HG03280 (cell line): ENCODE results near the gene APOBEC4.
A peak's percentile ranks its signal among the peaks of the same experiment; 100 is the strongest.
"Not testable (repeated sequence)": the region's sequence is repeated elsewhere in the genome, so short reads cannot be mapped to it uniquely, and the experiment has no call there.

Experiments used
- ATAC-seq: cut with Tn5 transposase; IDR thresholded peaks from one replicate; pipeline ENCODE4 v1.9.1; 2021; ENCODE audit warnings: mild to moderate bottlenecking, moderate library complexity; ENCODE audit not compliant: unreplicated experiment

Gene APOBEC4

GRCh38 chr1:183635099-183635605 is 18.0 kb downstream of the APOBEC4 start:
- ATAC-seq = peak; percentile 8

DNA sequence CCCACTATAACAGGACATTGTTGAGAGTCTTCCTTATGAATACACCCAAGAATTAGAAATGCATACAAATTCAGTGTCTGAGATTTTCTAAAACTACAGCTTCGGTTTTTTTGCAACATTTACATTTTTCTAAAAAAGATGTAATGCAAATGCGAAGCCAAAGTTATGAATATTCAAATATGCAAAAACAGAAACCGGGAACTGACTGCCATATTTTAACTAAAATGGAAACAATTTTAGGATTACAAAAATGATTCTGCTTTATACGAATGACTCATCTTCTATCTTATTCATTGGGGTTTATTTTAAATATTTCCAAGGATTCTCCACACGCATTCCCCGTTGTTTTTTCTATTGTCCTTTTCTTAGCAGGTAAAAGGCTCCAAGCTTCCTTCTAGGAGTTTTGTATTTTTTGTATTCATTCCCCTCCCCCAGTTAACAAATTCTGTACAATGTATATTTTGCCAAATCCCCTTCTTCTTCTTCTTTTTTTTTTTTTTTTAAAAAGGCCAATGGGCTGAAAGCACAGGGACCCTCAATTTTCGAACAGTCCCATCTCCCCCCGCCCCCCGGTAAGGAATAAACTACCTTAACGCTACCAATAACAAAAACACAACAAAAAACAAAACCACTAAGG is 18.6 kb downstream of the APOBEC4 start:
- ATAC-seq = no peak

DNA sequence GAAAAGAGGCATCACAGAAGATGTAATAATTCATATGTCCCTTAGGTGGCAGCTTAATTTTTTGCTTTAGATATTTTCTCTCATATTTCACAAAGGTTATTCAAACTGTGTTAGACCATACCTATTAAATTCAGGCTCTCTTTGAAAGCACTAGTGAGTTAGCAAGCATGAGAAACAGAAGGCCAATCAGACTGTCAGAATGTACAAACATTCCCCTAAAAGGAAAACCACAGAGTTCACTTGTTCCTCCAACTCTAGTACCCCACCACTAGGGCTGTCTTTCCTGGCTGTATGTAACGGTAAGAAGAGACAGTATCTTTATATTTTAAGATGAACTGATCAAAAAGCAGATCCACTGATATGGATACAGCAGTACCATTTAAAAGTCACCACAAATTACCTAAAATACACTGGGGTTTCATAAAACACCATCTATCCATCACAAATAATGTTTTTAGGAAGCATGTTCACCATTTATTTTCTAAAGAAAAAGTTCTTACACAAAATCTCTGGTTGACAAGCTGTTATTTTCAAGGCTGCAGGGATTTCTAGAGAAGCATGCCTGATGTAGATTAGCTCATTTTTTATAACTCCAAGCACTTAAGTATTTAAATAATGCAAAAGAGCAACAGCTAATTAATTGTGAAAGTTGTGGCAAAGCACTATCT is 19.3 kb downstream of the APOBEC4 start:
- no peak for ATAC-seq

DNA sequence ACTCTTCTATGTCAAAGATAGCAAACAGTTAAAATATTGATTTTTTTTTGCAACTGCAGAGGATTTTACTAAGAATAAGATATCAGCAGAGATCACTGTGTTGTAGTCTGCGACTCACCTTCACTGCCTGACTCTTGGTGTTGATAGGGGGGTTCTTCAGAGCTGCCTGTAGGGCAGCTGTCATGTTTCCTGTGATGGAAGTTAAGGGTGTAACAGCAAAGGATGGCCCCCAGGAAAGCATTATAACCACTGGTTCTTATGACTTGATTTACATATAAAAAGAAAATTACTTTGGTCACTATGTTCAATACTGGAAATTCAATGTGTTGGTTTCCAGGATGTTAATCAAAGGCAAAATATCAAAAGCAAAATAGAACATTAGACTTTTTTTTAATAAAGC is 20.2 kb downstream of the APOBEC4 start:
- no peak for ATAC-seq

DNA sequence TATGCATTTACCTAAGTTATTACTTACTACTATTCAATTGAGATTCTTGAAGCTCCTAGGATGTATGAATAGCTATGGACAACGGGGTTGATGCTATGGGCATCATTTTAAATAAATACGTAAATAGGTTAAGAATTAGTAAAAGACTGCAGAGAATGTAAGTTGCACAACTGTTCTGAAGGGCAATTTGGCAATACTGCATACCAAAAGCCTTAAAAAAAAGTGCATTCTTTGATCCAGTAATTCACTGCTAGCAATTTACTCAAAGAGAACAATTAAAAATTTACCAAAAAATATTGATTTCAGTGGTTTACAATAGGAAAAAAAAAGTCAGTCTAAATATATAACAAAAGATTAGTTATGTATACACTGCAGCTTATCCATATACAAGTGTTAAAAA is 21.0 kb downstream of the APOBEC4 start:
- ATAC-seq = no peak

DNA sequence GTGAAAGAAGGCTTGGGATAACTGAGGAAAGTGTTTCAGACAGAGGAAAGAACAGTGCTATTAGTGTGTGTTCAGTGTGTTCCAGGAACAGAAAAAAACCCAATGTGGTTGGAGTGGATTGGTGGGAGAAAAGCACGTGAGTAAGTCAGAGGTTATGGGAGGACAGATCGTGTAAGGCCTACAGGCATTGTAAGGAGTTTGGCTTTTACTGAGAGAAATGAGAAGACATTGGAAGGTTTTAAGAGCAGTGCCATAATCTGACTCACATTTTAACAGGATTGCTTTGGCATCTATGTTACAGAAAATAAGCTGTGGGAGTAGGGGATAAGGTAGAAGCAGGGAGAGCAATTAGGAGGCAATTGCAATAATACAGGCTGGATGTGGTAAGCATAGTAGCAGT is 22.4 kb downstream of the APOBEC4 start:
- no peak for ATAC-seq

GRCh38 chr1:183628537-183628936 is 24.6 kb downstream of the APOBEC4 start:
- no peak for ATAC-seq

DNA sequence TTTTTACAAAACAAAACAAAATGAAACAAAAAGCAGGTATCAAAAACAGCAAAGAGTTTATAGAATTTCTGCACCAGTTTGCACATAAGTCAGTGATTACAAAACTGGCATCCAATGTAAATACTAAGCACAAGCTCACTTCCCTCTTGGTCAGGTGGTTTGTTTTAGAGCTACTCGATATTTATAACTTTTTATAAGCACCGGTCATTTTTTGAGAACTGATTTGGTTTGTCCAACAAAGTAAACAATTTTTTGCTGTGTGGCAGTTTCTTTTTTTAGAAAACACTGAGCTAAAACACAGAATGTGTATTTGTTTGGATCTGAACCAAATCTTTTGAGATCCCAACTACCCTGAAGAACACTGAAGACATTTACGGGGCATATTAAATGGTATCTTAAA is 26.9 kb downstream of the APOBEC4 start:
- ATAC-seq = not testable (repeated sequence)

DNA sequence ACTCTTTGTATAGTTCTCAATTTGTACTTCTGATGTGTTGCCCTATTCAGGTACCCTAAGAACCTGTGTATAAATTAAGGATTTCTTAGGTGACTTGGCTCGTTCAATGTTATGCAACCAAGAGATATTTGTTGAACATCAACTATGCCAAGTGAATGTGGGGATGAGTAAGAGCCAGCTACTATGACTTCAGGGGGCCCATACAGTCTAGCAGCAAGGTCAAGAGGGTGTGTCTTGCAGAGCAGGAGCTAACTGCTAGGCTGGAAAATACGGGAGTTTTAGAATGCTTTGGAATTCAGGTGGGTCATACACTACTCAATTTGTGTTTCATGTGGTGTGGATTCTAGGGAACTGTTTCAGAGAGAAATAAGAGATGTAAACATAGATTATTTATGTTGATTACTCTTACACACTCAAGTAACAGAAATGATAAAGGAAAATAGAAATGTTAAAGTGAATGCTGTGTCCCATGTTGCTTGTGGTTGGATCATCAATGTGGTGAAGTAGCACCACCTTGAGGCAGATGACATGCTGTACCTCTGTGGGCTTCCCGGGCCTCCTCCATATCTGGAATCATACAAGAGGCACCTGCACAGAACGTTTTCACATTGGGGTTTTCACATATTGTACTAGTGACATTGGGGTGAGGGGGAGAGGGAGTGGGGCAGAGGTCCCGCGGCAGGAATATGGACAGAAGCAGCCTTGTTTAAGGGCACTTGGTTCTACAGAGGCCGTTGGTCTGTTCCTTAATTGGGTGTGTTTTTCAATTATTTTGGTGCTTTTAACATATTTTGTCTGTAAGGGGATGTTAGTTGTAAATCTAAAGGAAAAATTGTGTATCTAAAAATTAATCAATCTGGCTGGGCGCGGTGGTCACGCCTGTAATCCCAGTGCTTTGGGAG is 30.0 kb downstream of the APOBEC4 start:
- ATAC-seq = peak; percentile 71

DNA sequence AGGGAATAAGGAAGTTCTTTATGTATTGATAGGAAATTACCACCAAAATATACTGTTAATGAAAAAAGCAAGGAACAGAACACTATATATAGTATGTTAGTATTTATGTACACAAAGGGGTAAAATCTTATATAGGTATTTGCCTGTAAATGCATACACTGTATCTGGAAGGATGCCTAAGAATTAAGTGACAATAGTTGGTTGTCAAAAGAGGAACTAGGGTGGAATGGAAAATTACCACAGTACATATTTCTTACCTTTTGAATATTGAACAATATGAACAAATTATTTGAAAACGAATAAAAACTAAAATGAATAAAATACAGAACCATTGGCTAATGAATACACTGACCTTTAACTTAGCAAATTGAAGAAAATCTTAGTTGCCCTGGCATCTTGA is 31.1 kb downstream of the APOBEC4 start:
- no peak for ATAC-seq

DNA sequence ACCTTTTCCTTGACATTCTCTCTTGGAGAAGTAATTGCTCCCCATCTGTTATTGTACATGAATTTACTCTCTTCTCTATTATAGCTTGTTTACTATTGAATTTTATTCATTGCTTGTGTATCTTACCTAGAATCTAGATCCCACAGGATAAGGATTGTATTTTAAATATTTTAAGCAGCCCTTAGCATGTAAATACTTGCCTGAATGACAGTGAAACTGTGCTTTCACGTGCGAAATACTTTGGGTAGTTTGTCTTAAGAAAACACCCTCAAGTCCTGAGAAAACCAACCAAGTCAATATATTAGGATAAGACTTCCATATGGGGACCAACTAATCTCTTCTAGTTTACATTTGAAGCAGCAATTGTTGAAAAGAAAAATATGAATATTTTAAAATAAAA is 32.8 kb downstream of the APOBEC4 start:
- no peak for ATAC-seq

DNA sequence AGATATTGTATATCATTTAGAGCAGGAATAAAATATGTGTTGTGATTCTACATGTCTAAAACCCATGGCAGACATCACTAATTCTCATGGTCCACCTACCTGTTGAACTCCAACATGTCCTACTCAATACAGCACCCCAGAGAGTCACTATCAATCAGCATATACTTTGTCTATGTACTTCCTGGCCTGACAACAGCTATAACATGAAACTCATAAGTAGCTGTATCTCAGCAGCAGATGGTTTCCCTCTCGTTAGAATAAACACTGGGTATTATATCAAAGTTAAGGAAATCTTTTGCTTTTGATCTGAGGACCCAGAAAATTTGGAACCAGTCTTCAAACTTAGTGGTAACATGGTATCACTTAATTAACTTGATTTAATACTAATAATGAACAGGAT is 33.3 kb downstream of the APOBEC4 start:
- ATAC-seq = no peak

- ATAC-seq = not testable (repeated sequence)
These were observed 34.9 kb downstream of the APOBEC4 start for GRCh38 chr1:183618202-183618601.

GRCh38 chr1:183612975-183613374 is 40.1 kb downstream of the APOBEC4 start:
- not testable (repeated sequence) for ATAC-seq

- no peak for ATAC-seq
These were observed 40.7 kb downstream of the APOBEC4 start for GRCh38 chr1:183612407-183612806.

GRCh38 chr1:183611021-183611420 is 42.1 kb downstream of the APOBEC4 start:
- ATAC-seq = no peak

GRCh38 chr1:183609759-183610452 is 43.2 kb downstream of the APOBEC4 start:
- no peak for ATAC-seq

- ATAC-seq = peak; percentile 33
These were observed 43.8 kb downstream of the APOBEC4 start for GRCh38 chr1:183609313-183609712.

GRCh38 chr1:183607322-183607980 is 45.7 kb downstream of the APOBEC4 start:
- no peak for ATAC-seq

DNA sequence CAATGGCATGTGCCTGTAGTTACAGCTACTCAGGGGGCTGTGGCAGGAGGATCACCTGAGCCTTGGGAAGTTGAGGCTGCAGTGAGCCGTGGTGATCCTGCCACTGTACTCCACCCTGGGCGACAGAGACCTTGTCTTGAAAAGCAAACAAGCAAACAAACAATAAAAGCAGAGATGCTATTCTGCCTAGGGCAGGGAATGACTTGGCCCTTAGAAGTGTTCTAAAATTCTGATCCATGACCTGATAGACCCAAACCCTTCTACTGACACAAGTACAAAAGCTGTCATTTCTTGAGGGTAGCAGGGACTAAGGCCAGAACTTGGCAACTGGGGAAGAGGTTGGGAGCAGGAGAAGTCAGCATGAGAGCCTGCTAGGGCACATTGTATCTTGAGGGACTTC is 47.2 kb downstream of the APOBEC4 start:
- ATAC-seq = no peak
